IMR-90 (cell line): ENCODE data around the gene EHD4. TPM values are rescaled to one million over a fixed set of nuclear protein-coding genes. Genes with fewer than 3 reads are reported as not detected.

Experiments
- ATAC-seq: fragments of 200-7000 bp; cut with Tn5 transposase; 2 replicates; pipeline ENCODE4 v1.9.1; 2020; ENCODE audit warnings: low read depth, mild to moderate bottlenecking, moderate library complexity
- BruUV-seq: library from RNA; stranded (reverse); fragments of 400-500 nt; replicated peaks from 2 replicates; lab custom pipeline; 2021; lab: Mats Ljungman, UMichigan
- CTCF ChIA-PET: fragments of 300-600 bp; formaldehyde crosslinking; extraction: SDS; loops from one replicate; lab custom pipeline; 2021; ENCODE audit warnings: antibody characterized with exemption; lab: Yijun Ruan, JAX
- POLR2A ChIA-PET: fragments of 300-600 bp; sonication (Branson Sonifier 250); formaldehyde crosslinking; loops from one replicate; lab custom pipeline; 2022; ENCODE audit warnings: antibody characterized with exemption; ENCODE audit not compliant: unreplicated experiment; lab: Charles Lee
- DNase-seq: peaks from one replicate; pipeline ENCODE4 v3.0.0; 2013
- H2AFZ ChIP-seq: replicated peaks from 2 replicates; pipeline ENCODE3; 2013; ENCODE audit warnings: low read length, mild to moderate bottlenecking; ENCODE audit not compliant: poor library complexity
- H2AK5ac ChIP-seq: 2 replicates; pipeline ENCODE4 v1.6.1; 2013; ENCODE audit warnings: low read depth, low read length, inconsistent platforms
- H2AK9ac ChIP-seq: replicated peaks from 2 replicates; pipeline ENCODE3; 2013; ENCODE audit warnings: mild to moderate bottlenecking, low read depth, low read length, moderate library complexity; ENCODE audit not compliant: poor library complexity
- H2BK120ac ChIP-seq: 2 replicates; pipeline ENCODE4 v1.6.1; 2013; ENCODE audit warnings: low read depth, low read length, inconsistent platforms
- H2BK15ac ChIP-seq: 3 replicates; pipeline ENCODE4 v1.6.1; 2013; ENCODE audit warnings: low read depth, low read length, inconsistent platforms
- H2BK20ac ChIP-seq: 2 replicates; pipeline ENCODE4 v1.6.1; 2013; ENCODE audit warnings: low read depth, mild to moderate bottlenecking, inconsistent platforms, low read length, moderate library complexity
- H2BK5ac ChIP-seq: 2 replicates; pipeline ENCODE4 v1.6.1; 2013; ENCODE audit warnings: mild to moderate bottlenecking, low read depth, low read length, inconsistent platforms; ENCODE audit not compliant: poor library complexity, severe bottlenecking
- H3K14ac ChIP-seq: replicated peaks from 2 replicates; pipeline ENCODE4 v1.6.1; 2013; ENCODE audit warnings: low read depth, low read length, inconsistent platforms
- H3K18ac ChIP-seq: 2 replicates; pipeline ENCODE4 v1.6.1; 2013; ENCODE audit warnings: low read depth, low read length, control low read depth
- H3K23ac ChIP-seq: 2 replicates; pipeline ENCODE4 v1.6.1; 2013; ENCODE audit warnings: low read depth, low read length, inconsistent platforms
- H3K27ac ChIP-seq: 2 replicates; pipeline ENCODE4 v1.5.1; 2013; ENCODE audit warnings: mild to moderate bottlenecking, control low read depth, low read length; ENCODE audit not compliant: insufficient read depth
- H3K27me3 ChIP-seq: 2 replicates; pipeline ENCODE4 v1.6.1; 2013; ENCODE audit warnings: low read length; ENCODE audit not compliant: control insufficient read depth, insufficient read depth
- H3K36me3 ChIP-seq: 2 replicates; pipeline ENCODE4 v1.6.1; 2013; ENCODE audit warnings: low read length, mixed read lengths; ENCODE audit not compliant: control insufficient read depth, insufficient read depth
- H3K4ac ChIP-seq: 2 replicates; pipeline ENCODE4 v1.6.1; 2013; ENCODE audit warnings: low read depth, low read length, inconsistent platforms
- H3K4me1 ChIP-seq: 2 replicates; pipeline ENCODE4 v1.6.1; 2013; ENCODE audit warnings: low read length, mixed read lengths; ENCODE audit not compliant: control insufficient read depth, insufficient read depth
- H3K4me2 ChIP-seq: 2 replicates; pipeline ENCODE4 v1.6.1; 2013; ENCODE audit warnings: low read depth, mild to moderate bottlenecking, control low read depth, low read length, moderate library complexity
- H3K4me3 ChIP-seq: 2 replicates; pipeline ENCODE4 v1.5.1; 2013; ENCODE audit warnings: low read depth, mild to moderate bottlenecking, control low read depth, low read length, moderate library complexity; ENCODE audit not compliant: insufficient read depth
- H3K56ac ChIP-seq: 2 replicates; pipeline ENCODE4 v1.6.1; 2013; ENCODE audit warnings: low read length, inconsistent platforms; ENCODE audit not compliant: insufficient read depth; ENCODE audit errors: extremely low read depth
- H3K79me1 ChIP-seq, 2 experiments: 2 replicates each; pipeline ENCODE4 v1.6.1; 2013; ENCODE audit warnings: low read length in 2 of 2, inconsistent platforms in 1 of 2, low read depth in 1 of 2
- H3K9ac ChIP-seq: 2 replicates; pipeline ENCODE4 v1.6.1; 2013; ENCODE audit warnings: low read depth, low read length, control low read depth
- H3K9me1 ChIP-seq: 2 replicates; pipeline ENCODE4 v1.6.1; 2013; ENCODE audit warnings: low read length, inconsistent platforms; ENCODE audit not compliant: insufficient read depth
- H3K9me3 ChIP-seq: 2 replicates; pipeline ENCODE4 v1.6.1; 2013; ENCODE audit warnings: low read length; ENCODE audit not compliant: control insufficient read depth, insufficient read depth
- H4K20me1 ChIP-seq: 2 replicates; pipeline ENCODE4 v1.6.1; 2013; ENCODE audit warnings: low read length, inconsistent platforms; ENCODE audit not compliant: insufficient read depth
- H4K5ac ChIP-seq: 2 replicates; pipeline ENCODE4 v1.6.1; 2013; ENCODE audit warnings: mild to moderate bottlenecking, low read depth, low read length, control low read depth
- H4K8ac ChIP-seq, 2 experiments: 2 replicates each; pipeline ENCODE4 v1.6.1; 2013; ENCODE audit warnings: low read depth in 2 of 2, low read length in 2 of 2, control low read depth in 1 of 2, inconsistent platforms in 1 of 2
- H4K91ac ChIP-seq: 2 replicates; pipeline ENCODE4 v1.6.1; 2013; ENCODE audit warnings: low read depth, low read length, inconsistent platforms; ENCODE audit not compliant: insufficient read depth
- RFX5 ChIP-seq: IDR thresholded peaks from 2 replicates; pipeline ENCODE4 v1.8.0; 2012; ENCODE audit warnings: low read depth, mild to moderate bottlenecking, low read length, moderate library complexity
- SMC3 ChIP-seq: fragments of 150-350 bp; IDR thresholded peaks from 2 replicates; pipeline ENCODE4 v1.6.1; 2016; ENCODE audit warnings: low read depth, mild to moderate bottlenecking, antibody characterized with exemption, low read length, moderate library complexity
- WGBS, 2 experiments: methylation state at CpG; one replicate each; pipeline versions ENCODE4 v1.1.5 to v1.1.7; 2013; ENCODE audit warnings: missing lambda C conversion rate in 2 of 2; ENCODE audit not compliant: insufficient read length in 1 of 2; ENCODE audit errors: extremely low coverage in 2 of 2; 5-methylcytosine and 5-hydroxymethylcytosine counted together
- dilution Hi-C: fragments of 300-500 bp; cut with HindIII; formaldehyde crosslinking; loops from one replicate; pipeline ENCODE4 v1.14.3; 2018; ENCODE audit warnings: low sequenced_read_pairs; ENCODE audit not compliant: unreplicated experiment
- in situ Hi-C: fragments of 300-500 bp; cut with MboI; formaldehyde crosslinking; loops from 3 replicates; pipeline ENCODE4 v1.14.3; 2019; ENCODE audit warnings: low sequenced_read_pairs, inconsistent platforms, mixed read lengths
- intact Hi-C: fragments of 100-400 bp; cut with micrococcal nuclease; formaldehyde crosslinking; loops from 2 replicates; pipeline ENCODE4 v1.10.0; 2022
- polyA plus RNA-seq, 3 experiments: library from polyadenylated mRNA; depleted of rRNA; stranded (reverse); fragments of >200 nt; gene quantifications; 2 replicates each; pipeline ENCODE4 v1.2.3, GENCODE V29; 2012; ENCODE audit warnings: low replicate concordance in 1 of 3
- total RNA-seq: library from RNA; depleted of rRNA; stranded (reverse); fragments of >200 nt; gene quantifications from 2 replicates; pipeline ENCODE4 v1.2.3, GENCODE V29; 2012
- TF ChIP-seq, protein P1 (sequence below): conservative IDR thresholded peaks from 2 replicates; pipeline ENCODE4 v1.5.1; 2012; ENCODE audit warnings: mild to moderate bottlenecking, low read depth, low read length, improper control_type of control experiment

The EHD4 gene
- total and polyA plus RNA-seq, 2 of the 4 experiments (the other 2 are of a cell fraction), result 21.0 to 29.0 TPM

DNA sequence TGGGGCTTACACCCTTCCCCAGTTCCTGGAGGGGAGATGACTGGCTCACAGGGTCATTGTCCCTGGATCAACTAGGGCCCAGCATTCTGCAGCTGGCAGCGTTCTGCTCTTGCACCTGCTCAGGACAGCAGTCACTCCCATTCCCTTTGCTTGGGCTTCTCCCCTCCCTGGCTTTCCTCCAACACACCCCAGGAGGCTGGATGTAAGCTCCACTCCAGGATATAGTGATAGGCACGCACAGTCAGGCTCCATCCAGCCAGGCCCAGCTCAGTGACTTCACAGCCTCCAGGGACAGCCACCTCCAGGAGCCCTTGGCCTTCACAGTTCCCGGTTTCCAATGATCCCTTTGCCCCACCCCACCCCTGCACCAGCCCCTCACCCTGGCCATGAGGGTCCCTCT, 80.4 kb downstream of the EHD4 start:
- CTCF ChIA-PET, result no interaction called here
- Histone ChIP-seq H2BK120ac (no peak overlapping the region), H3K36me3 (no peaks in the 10 kb centered on the region), H2BK15ac (no peak overlapping the region), H3K79me1 (no peaks in the 10 kb centered on the region), H3K27me3 (peaks cover 4% of the 10 kb centered on the region; the same call in 1 of the 2 replicates), H3K9ac (no peak overlapping the region), H3K4ac (no peak overlapping the region), H3K9me3 (no peaks in the 10 kb centered on the region), H3K56ac (no peak overlapping the region), H4K5ac (no peak overlapping the region), H3K18ac (no peak overlapping the region), H2AK9ac (no peak overlapping the region), H3K23ac (no peak overlapping the region), H2AFZ (no peak overlapping the region), H4K8ac (no peak overlapping the region), H3K4me1 (peaks cover 6% of the 10 kb centered on the region; the same call in 1 of the 2 replicates), H2BK5ac (no peak overlapping the region), H3K14ac (no peak overlapping the region), H4K20me1 (no peaks in the 10 kb centered on the region), H3K9me1 (peaks cover 8% of the 10 kb centered on the region; the same call in 1 of the 2 replicates), H4K91ac (no peak overlapping the region), H3K4me2 (no peak overlapping the region), H2AK5ac (no peak overlapping the region), H3K27ac (no peak overlapping the region), H2BK20ac (no peak overlapping the region), H3K4me3 (no peak overlapping the region)
- intact Hi-C loops (no loop called here), in situ Hi-C loops (no loop called here), dilution Hi-C loops (no loop called here)
- no TSS peak for BruUV-seq
- TF ChIP-seq, protein P1, sequence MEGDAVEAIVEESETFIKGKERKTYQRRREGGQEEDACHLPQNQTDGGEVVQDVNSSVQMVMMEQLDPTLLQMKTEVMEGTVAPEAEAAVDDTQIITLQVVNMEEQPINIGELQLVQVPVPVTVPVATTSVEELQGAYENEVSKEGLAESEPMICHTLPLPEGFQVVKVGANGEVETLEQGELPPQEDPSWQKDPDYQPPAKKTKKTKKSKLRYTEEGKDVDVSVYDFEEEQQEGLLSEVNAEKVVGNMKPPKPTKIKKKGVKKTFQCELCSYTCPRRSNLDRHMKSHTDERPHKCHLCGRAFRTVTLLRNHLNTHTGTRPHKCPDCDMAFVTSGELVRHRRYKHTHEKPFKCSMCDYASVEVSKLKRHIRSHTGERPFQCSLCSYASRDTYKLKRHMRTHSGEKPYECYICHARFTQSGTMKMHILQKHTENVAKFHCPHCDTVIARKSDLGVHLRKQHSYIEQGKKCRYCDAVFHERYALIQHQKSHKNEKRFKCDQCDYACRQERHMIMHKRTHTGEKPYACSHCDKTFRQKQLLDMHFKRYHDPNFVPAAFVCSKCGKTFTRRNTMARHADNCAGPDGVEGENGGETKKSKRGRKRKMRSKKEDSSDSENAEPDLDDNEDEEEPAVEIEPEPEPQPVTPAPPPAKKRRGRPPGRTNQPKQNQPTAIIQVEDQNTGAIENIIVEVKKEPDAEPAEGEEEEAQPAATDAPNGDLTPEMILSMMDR, result no peak
- no peak for TF ChIP-seq SMC3
- TF ChIP-seq RFX5, result no peak
- WGBS, 2 experiments, result 50% methylated on average over 2 of the region's 3 CpGs; no CpG with 5 or more reads in 1 of the 2 experiments
- DNase-seq (no peak), ATAC-seq (no peak)
- POLR2A ChIA-PET, result no interaction called here
